Measurements from ENCODE around the gene ZNF316.

The ZNF316 gene

GRCh38 chr7:6641305-6642035, 4.4 kb downstream of the ZNF316 start:
- Histone ChIP-seq H3K79me2 (ENCODE audit: low read length) (peaks cover 27% of the 10 kb centered on the region), H3K4me2 (ENCODE audit: low read depth, low read length) (no peak overlapping the region), H3K27ac (ENCODE audit: low read length) (no peak overlapping the region), H3K9ac (ENCODE audit: low read length) (no peak overlapping the region), H3K9me3 (replicated peaks; ENCODE audit: insufficient read depth, low read length) (no peaks in the 10 kb centered on the region), H2AFZ (ENCODE audit: low read length) (no peak overlapping the region), H3F3A (ENCODE audit: insufficient read depth, low read length) (no peaks in the 10 kb centered on the region), H3K9me2 (replicated peaks; ENCODE audit: insufficient read depth, low read length) (no peaks in the 10 kb centered on the region), H3K36me3 (replicated peaks; ENCODE audit: insufficient read depth, low read length) (peaks cover 8% of the 10 kb centered on the region; the same call in 1 of the 2 replicates), H3K4me3 (ENCODE audit: low read length) (no peak overlapping the region), H3K4me1 (ENCODE audit: low read length) (no peaks in the 10 kb centered on the region), H3K27me3 (replicated peaks; ENCODE audit: insufficient read depth, low read length) (no peaks in the 10 kb centered on the region), H4K20me1 (ENCODE audit: insufficient read depth, low read length) (no peaks in the 10 kb centered on the region)
- DNase-seq, result no peak
- TF ChIP-seq, protein P1, sequence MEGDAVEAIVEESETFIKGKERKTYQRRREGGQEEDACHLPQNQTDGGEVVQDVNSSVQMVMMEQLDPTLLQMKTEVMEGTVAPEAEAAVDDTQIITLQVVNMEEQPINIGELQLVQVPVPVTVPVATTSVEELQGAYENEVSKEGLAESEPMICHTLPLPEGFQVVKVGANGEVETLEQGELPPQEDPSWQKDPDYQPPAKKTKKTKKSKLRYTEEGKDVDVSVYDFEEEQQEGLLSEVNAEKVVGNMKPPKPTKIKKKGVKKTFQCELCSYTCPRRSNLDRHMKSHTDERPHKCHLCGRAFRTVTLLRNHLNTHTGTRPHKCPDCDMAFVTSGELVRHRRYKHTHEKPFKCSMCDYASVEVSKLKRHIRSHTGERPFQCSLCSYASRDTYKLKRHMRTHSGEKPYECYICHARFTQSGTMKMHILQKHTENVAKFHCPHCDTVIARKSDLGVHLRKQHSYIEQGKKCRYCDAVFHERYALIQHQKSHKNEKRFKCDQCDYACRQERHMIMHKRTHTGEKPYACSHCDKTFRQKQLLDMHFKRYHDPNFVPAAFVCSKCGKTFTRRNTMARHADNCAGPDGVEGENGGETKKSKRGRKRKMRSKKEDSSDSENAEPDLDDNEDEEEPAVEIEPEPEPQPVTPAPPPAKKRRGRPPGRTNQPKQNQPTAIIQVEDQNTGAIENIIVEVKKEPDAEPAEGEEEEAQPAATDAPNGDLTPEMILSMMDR (IDR thresholded peaks at IDR 0.05; ENCODE audit: low read length), result no peak
- TF ChIP-seq EZH2 (optimal IDR thresholded peaks at IDR 0.05; ENCODE audit: low read depth, low read length), result no peak
- TF ChIP-seq EZH2phosphoT487 (IDR thresholded peaks at IDR 0.05; ENCODE audit: low read length), result no peak

- no peaks in the 10 kb centered on the region for H3K9me2 ChIP-seq (replicated peaks; ENCODE audit: insufficient read depth, low read length)
- peaks cover 8% of the 10 kb centered on the region; the same call in 1 of the 2 replicates for H3K36me3 ChIP-seq (replicated peaks; ENCODE audit: insufficient read depth, low read length)
Observed at GRCh38 chr7:6642239-6642839, 5.2 kb downstream of the ZNF316 start.

GRCh38 chr7:6642861-6643640, 5.9 kb downstream of the ZNF316 start:
- no peaks in the 10 kb centered on the region for H3K9me2 ChIP-seq (replicated peaks; ENCODE audit: insufficient read depth, low read length)
- no peak overlapping the region for H3K4me3 ChIP-seq (ENCODE audit: low read length)
- H3K27ac ChIP-seq (ENCODE audit: low read length), result no peak overlapping the region
- TF ChIP-seq, protein P1 (IDR thresholded peaks at IDR 0.05; ENCODE audit: low read length), result no peak
- no peak for TF ChIP-seq EZH2phosphoT487 (IDR thresholded peaks at IDR 0.05; ENCODE audit: low read length)
- no peak for TF ChIP-seq EZH2 (optimal IDR thresholded peaks at IDR 0.05; ENCODE audit: low read depth, low read length)
- DNase-seq, result no peak
- H3F3A ChIP-seq (ENCODE audit: insufficient read depth, low read length), result no peaks in the 10 kb centered on the region
- H3K9me3 ChIP-seq (replicated peaks; ENCODE audit: insufficient read depth, low read length), result no peaks in the 10 kb centered on the region
- H3K79me2 ChIP-seq (ENCODE audit: low read length), result peaks cover 20% of the 10 kb centered on the region
- no peak overlapping the region for H2AFZ ChIP-seq (ENCODE audit: low read length)
- H3K9ac ChIP-seq (ENCODE audit: low read length), result no peak overlapping the region
- peaks cover 8% of the 10 kb centered on the region; the same call in 1 of the 2 replicates for H3K36me3 ChIP-seq (replicated peaks; ENCODE audit: insufficient read depth, low read length)
- H3K4me1 ChIP-seq (ENCODE audit: low read length), result no peaks in the 10 kb centered on the region
- H3K4me2 ChIP-seq (ENCODE audit: low read depth, low read length), result no peak overlapping the region
- H4K20me1 ChIP-seq (ENCODE audit: insufficient read depth, low read length), result no peaks in the 10 kb centered on the region
- no peaks in the 10 kb centered on the region for H3K27me3 ChIP-seq (replicated peaks; ENCODE audit: insufficient read depth, low read length)

More at GRCh38 chr7:6642239-6642839, 5.2 kb downstream of the ZNF316 start:
- peaks cover 24% of the 10 kb centered on the region for H3K79me2 ChIP-seq (ENCODE audit: low read length)
- no peaks in the 10 kb centered on the region for H3K27me3 ChIP-seq (replicated peaks; ENCODE audit: insufficient read depth, low read length)
- no peaks in the 10 kb centered on the region for H4K20me1 ChIP-seq (ENCODE audit: insufficient read depth, low read length)
- H3K27ac ChIP-seq (ENCODE audit: low read length), result no peak overlapping the region
- TF ChIP-seq EZH2 (optimal IDR thresholded peaks at IDR 0.05; ENCODE audit: low read depth, low read length) (no peak), EZH2phosphoT487 (IDR thresholded peaks at IDR 0.05; ENCODE audit: low read length) (no peak)
- TF ChIP-seq, protein P1 (IDR thresholded peaks at IDR 0.05; ENCODE audit: low read length), result no peak
- no peak for DNase-seq
- no peaks in the 10 kb centered on the region for H3K9me3 ChIP-seq (replicated peaks; ENCODE audit: insufficient read depth, low read length)
- H3K4me1 ChIP-seq (ENCODE audit: low read length), result no peaks in the 10 kb centered on the region
- no peak overlapping the region for H3K9ac ChIP-seq (ENCODE audit: low read length)
- H3K4me2 ChIP-seq (ENCODE audit: low read depth, low read length), result no peak overlapping the region
- no peak overlapping the region for H3K4me3 ChIP-seq (ENCODE audit: low read length)
- H3F3A ChIP-seq (ENCODE audit: insufficient read depth, low read length), result no peaks in the 10 kb centered on the region
- H2AFZ ChIP-seq (ENCODE audit: low read length), result no peak overlapping the region

Measured in MM.1S (cell line).